ENCODE results near the gene COL17A1. TPM values are rescaled to one million over a fixed set of nuclear protein-coding genes. Genes with fewer than 3 reads are reported as not detected.
A peak's percentile ranks its signal among the peaks of the same experiment; 100 is the strongest.

Gene COL17A1
- total RNA-seq, 1 donor from 2014 or later = not detected

DNA sequence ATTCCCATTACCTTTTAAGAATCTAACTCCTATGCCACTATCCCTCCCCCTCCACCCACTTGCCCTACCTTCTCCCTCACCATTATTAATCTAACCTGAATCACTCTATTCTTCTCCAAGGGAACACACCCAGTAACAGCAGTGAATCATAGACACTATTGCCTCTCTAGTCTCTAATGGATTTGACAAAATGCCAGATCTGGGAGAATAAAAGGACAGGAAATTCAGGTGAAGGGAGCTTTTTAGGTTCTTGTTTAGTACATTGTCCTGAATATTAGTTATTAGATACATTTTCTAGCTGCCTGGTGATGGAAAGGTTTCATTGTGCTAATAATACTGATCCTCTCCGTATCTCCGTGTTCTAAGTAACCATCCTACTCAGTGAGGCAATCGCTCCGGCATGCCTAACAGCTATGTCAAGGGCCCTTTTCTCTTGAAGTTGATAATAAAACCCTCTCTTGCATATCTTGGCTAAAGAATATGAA is 32.2 kb upstream of the COL17A1 start:
- no peak overlapping the region for H3K27ac Mint-ChIP-seq (ENCODE audit: unreplicated experiment)
- no peak overlapping the region for H3K4me3 Mint-ChIP-seq (ENCODE audit: unreplicated experiment)
- no peaks in the 10 kb centered on the region for H3K36me3 Mint-ChIP-seq (ENCODE audit: low read depth)
- no peaks in the 10 kb centered on the region for H3K9me3 Mint-ChIP-seq (ENCODE audit: low read depth)
- no peak for DNase-seq (ENCODE audit: low spot score)
- H3K27me3 Mint-ChIP-seq (ENCODE audit: low read depth) = no peaks in the 10 kb centered on the region
- TF ChIP-seq, protein P1, sequence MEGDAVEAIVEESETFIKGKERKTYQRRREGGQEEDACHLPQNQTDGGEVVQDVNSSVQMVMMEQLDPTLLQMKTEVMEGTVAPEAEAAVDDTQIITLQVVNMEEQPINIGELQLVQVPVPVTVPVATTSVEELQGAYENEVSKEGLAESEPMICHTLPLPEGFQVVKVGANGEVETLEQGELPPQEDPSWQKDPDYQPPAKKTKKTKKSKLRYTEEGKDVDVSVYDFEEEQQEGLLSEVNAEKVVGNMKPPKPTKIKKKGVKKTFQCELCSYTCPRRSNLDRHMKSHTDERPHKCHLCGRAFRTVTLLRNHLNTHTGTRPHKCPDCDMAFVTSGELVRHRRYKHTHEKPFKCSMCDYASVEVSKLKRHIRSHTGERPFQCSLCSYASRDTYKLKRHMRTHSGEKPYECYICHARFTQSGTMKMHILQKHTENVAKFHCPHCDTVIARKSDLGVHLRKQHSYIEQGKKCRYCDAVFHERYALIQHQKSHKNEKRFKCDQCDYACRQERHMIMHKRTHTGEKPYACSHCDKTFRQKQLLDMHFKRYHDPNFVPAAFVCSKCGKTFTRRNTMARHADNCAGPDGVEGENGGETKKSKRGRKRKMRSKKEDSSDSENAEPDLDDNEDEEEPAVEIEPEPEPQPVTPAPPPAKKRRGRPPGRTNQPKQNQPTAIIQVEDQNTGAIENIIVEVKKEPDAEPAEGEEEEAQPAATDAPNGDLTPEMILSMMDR (IDR thresholded peaks at IDR 0.05) = no peak
- H3K4me1 Mint-ChIP-seq (ENCODE audit: low read depth) = peaks cover 20% of the 10 kb centered on the region

DNA sequence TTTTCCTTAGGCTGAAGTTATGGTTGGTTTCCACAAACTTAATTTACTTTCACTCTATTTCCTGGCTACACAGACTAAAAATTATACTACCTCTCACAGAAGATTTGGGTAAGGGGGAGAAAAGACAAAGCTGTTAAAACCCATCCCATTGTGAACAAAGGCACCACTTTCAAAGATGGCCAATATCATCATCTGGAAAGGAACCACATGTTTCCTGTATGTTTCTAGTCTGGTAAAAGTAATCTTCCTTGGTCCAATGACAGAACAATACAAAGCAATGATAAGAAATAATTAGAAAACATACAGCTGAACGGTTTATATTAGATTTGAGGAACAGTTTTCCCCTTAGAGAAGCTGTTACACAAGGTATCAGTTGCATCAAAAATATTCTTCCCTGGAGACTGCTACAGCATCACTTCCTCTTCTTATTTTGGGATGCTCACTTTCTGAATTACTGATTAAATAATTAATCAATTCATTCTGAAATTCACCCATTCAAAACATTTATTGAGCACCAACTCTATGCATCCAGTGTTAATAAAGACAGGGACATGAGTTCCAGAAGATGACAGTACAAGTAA is 27.8 kb upstream of the COL17A1 start:
- Mint-ChIP-seq H3K4me1 (ENCODE audit: low read depth) (peaks cover 9% of the 10 kb centered on the region), H3K4me3 (ENCODE audit: unreplicated experiment) (no peak overlapping the region), H3K36me3 (ENCODE audit: low read depth) (no peaks in the 10 kb centered on the region), H3K9me3 (ENCODE audit: low read depth) (no peaks in the 10 kb centered on the region), H3K27me3 (ENCODE audit: low read depth) (no peaks in the 10 kb centered on the region), H3K27ac (ENCODE audit: unreplicated experiment) (no peak overlapping the region)
- TF ChIP-seq, protein P1 (IDR thresholded peaks at IDR 0.05) = no peak
- DNase-seq (ENCODE audit: low spot score) = no peak

DNA sequence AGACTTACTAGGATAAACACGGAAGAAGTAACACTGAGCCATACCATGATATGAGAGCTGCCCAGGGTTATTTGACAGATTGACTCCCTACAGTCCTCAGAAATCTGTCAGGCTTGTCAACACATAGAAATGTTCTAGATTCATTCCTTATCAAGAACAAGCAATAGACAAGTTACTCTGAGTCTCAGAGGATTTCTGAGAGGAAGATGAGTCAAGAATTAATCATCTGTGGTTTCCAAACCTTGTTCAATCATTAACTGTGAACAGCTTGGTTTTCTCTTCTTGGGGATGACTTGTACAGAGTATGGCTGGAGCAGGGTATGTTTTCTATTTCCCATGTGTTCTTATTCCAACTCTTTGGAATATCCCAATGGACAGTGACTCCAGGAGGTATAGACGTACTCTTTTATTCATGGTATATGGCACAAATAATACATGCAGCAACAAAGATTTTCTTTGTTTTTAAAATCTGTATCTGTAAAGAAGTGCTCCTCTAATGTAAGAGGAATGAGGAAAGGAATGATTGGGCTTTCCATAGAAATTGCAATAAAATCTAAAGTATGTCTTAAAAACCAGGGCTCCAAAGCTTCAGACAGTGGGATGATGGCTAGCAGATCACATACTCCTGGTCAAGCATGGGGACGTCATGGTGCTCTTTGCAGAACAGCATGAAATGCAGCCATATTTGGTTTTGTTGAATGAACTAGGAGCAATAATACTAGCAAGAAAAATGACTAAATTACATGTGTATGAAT is 24.4 kb upstream of the COL17A1 start:
- H3K4me3 Mint-ChIP-seq (ENCODE audit: unreplicated experiment) = no peak overlapping the region
- DNase-seq (ENCODE audit: low spot score) = no peak

DNA sequence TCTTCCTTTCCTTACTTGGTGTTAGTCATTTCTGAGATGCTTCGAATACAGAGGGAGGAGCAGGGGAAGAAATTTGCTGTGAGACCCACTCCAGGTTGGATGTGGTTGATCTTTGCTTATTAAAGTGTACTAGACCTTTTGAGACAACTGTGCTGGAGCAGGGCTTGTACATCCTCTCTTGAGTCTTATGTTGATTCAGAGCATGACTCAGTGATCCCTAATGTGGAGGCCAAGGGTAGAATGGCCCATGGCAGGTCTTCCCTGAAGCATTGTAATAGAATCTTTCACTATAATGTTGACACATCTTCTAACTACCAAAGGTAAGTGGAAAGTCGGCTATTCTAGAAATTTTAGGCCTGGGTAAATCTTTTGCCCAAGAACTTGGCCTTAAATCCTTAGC is 19.2 kb upstream of the COL17A1 start:
- no peak overlapping the region for H3K27ac Mint-ChIP-seq (ENCODE audit: unreplicated experiment)
- no peaks in the 10 kb centered on the region for H3K27me3 Mint-ChIP-seq (ENCODE audit: low read depth)
- no peaks in the 10 kb centered on the region for H3K36me3 Mint-ChIP-seq (ENCODE audit: low read depth)
- no peak for DNase-seq (ENCODE audit: low spot score)
- H3K9me3 Mint-ChIP-seq (ENCODE audit: low read depth) = no peaks in the 10 kb centered on the region
- TF ChIP-seq, protein P1 (IDR thresholded peaks at IDR 0.05) = no peak
- no peak overlapping the region for H3K4me3 Mint-ChIP-seq (ENCODE audit: unreplicated experiment)
- peaks cover 10% of the 10 kb centered on the region for H3K4me1 Mint-ChIP-seq (ENCODE audit: low read depth)

More for the DNA sequence above, 24.4 kb upstream of the COL17A1 start:
- Mint-ChIP-seq H3K27ac (ENCODE audit: unreplicated experiment) (peak overlapping the region; percentile 59), H3K4me1 (ENCODE audit: low read depth) (peaks cover 9% of the 10 kb centered on the region), H3K36me3 (ENCODE audit: low read depth) (no peaks in the 10 kb centered on the region), H3K27me3 (ENCODE audit: low read depth) (no peaks in the 10 kb centered on the region), H3K9me3 (ENCODE audit: low read depth) (no peaks in the 10 kb centered on the region)
- TF ChIP-seq, protein P1 (IDR thresholded peaks at IDR 0.05) = no peak

DNA sequence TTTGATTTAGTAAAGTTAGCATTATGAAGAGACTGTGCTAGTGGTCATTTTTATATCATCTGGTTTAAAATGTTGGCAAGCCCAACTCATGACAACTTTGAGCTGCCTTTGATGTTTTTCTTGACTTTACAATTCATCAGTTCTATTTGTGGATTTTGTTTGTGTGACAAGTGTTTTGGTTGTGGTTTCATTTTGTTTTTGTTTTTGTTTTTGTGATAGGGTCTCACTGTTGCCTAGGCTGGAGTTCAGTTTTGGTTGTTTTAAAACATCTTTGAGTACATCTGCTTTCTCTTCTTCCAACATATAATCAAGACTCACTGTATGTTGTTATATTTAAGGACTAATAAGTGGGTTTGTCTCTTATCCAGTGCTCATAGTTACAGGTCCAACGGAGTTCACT is 18.7 kb upstream of the COL17A1 start:
- Mint-ChIP-seq H3K4me3 (ENCODE audit: unreplicated experiment) (no peak overlapping the region), H3K27ac (ENCODE audit: unreplicated experiment) (no peak overlapping the region), H3K4me1 (ENCODE audit: low read depth) (peaks cover 6% of the 10 kb centered on the region), H3K9me3 (ENCODE audit: low read depth) (no peaks in the 10 kb centered on the region), H3K27me3 (ENCODE audit: low read depth) (no peaks in the 10 kb centered on the region), H3K36me3 (ENCODE audit: low read depth) (no peaks in the 10 kb centered on the region)
- TF ChIP-seq, protein P1 (IDR thresholded peaks at IDR 0.05) = no peak
- DNase-seq (ENCODE audit: low spot score) = no peak
